Measurements from ENCODE around the gene CLASRP.

DNA sequence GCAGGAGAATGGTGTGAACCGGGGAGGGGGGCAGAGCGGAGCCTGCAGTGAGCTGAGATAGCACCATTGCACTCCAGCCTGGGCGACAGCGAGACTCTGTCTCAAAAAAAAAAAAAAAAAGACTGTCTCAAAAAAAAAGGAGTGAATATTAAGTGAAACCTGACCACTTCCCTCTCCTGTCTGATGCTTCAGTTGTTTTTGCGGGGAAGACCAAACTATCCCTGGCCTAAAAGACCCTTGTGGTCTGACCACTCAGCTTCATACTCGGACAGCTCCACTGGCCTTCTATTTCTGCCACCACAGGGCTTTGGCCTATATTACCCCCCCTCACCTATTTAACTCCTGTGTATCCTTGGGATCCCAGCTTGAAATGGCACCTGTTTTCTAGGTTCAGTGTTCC is 2.3 kb downstream of the CLASRP start:
- no peak for TF ChIP-seq ZNF274 (IDR thresholded peaks at IDR 0.05; ENCODE audit: low read depth, low read length)
- TF ChIP-seq YY1 (IDR thresholded peaks at IDR 0.05; ENCODE audit: insufficient read depth, insufficient read length) = no peak
- no peak for TF ChIP-seq SUZ12 (IDR thresholded peaks at IDR 0.05; ENCODE audit: extremely low read depth, insufficient read depth, insufficient read length)

Data from NT2/D1 (cell line).